NCI-H128 (cell line): ENCODE data around the gene NME9.

ENCODE experiments used
- DNase-seq: peaks from one replicate; lab custom pipeline; 2025; ENCODE audit not compliant: unreplicated experiment; lab: John Stamatoyannopoulos, UW

NME9 gene

GRCh38 chr3:138363322-138363721 lies 33.7 kb upstream of the NME9 start:
- DNase-seq, result no peak

GRCh38 chr3:138362538-138362937 lies 32.9 kb upstream of the NME9 start:
- DNase-seq, result no peak

DNA sequence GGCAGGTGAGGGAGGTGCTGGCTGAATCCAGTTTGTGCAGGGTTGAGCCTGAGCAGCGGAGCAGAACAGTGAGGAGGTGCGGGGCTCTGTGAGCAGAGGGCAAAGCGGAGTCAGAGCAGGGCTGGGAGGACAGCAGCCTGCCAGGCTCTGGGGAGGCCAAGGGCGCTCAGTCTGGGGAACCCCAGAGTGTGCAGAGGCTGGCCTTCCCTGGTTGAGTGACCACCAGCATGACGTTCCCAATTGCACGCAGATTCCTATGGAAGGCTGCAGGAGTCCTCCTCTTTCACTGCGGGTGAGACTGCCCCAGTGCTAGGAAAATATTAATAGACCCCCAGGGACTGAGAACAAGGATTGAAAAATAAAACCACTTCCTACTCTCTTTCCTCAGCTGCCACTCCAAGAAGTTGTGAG lies 31.9 kb upstream of the NME9 start:
- DNase-seq, result no peak

DNA sequence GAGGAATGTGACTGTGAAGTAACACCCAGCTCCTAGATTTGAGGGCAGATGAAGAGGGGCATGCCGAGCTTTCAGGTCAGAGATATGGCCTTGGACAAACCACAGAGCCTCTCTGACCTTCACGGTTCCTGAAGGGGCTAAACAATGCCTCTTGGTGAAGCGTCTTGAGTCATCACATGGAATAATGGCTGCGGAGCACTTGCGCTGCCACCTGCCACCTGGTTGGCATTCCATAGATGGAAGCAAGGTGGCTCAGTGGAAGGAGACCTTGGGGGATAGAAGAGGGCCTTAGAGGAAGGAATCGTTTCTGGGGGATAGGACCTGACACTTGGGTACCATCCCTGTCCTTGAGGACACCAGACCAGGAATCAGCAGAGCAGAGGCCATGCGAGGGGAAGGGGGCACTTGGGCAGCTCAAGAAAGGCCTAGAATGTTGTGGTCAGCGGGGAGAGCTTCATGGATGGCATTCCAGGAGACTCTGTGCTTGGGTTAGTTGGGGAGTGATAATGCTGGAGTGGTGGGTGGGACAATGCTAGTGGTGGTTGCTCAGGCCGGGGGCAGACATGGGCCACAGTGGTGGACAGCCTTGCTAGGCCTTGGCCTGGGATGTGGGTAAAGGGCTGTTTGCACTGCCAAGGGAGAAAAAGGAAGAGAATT lies 31.3 kb upstream of the NME9 start:
- no peak for DNase-seq

- no peak for DNase-seq
Measured at GRCh38 chr3:138359919-138360868, 30.5 kb upstream of the NME9 start.

GRCh38 chr3:138359148-138359918 lies 29.7 kb upstream of the NME9 start:
- DNase-seq, result no peak

DNA sequence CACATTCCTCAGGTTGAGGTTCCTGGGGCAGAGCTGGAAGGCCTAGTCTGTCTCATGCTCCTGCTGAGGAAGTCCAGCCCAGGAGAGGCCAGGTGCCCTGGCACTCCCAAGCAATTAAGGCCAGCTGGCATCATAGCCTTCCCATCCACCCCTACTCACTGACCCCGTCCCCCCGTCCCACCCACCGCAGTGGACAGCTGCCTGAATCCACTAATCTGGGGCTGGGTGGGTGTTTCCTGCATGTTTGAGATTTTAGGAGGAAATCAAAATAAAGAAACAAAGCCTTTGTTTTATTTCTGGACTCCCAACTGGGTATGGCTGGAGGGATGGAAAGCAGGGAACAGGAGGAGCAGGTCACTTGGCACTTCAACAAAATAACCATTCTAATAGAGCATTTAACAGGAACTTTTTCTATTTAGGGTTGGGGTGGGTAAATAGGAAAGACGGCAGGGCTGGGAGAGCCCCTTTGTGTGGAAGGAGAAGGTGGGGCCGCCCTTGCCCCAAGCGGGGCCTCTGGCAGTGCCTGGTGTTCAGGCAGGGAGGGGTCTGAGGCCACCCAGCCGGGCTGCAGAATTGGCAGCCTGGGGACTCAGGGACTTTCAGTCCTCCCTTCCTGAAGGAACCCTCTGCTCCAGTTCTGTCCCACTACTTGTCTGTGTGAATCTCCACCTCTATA lies 27.2 kb upstream of the NME9 start:
- DNase-seq, result no peak

- no peak for DNase-seq
Measured at GRCh38 chr3:138355071-138355470, 25.4 kb upstream of the NME9 start.

DNA sequence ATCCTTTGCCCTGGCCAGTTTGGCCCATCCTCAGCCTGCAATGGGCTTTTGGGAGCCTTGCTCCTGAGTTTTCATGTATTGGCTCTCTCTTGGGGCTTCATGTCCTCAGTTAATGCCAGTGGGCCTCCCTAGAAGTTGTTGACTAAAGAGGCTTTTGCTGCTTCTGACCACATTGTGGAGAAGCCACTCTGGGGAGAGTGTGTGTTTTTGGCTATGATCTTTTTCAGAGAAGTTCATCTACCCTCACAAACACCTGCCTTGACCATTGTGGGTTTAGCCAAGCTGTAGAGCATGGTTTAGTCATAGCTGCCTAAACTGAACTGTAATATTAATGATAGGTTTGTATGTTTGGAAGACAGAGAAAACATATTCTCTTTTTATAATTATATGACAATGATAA lies 24.7 kb upstream of the NME9 start:
- no peak for DNase-seq

DNA sequence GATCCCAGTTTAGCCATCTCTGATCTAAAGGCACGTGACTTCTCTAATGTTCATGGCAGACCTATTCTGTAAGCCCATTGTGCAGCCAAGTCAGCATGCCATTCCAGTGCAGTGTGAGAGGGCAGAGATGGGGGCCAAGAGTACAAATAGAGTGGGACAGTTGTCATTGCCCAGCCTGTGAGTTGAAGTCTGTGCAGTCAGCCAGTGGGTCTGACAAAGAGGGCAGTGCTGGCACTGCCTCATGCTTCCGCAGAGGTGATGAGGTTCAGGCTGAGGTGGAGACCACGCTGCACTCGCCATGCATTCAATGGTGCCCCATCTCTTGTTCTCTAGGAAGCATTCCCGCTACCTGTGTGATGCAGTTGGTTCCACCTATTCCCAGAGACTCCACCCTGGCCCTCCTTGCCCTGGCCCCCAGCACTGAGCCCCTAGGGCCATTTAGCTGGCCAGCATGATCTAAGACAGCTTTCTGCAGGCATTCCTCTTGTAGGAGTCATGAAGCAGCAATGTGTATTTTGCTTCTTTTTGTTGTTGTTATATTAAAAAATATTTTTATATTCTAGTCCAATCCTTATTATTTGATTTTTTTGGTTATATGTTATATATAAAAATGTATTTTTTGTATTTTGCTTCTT lies 22.4 kb upstream of the NME9 start:
- no peak for DNase-seq

GRCh38 chr3:138351151-138351550 lies 21.5 kb upstream of the NME9 start:
- DNase-seq, result no peak

DNA sequence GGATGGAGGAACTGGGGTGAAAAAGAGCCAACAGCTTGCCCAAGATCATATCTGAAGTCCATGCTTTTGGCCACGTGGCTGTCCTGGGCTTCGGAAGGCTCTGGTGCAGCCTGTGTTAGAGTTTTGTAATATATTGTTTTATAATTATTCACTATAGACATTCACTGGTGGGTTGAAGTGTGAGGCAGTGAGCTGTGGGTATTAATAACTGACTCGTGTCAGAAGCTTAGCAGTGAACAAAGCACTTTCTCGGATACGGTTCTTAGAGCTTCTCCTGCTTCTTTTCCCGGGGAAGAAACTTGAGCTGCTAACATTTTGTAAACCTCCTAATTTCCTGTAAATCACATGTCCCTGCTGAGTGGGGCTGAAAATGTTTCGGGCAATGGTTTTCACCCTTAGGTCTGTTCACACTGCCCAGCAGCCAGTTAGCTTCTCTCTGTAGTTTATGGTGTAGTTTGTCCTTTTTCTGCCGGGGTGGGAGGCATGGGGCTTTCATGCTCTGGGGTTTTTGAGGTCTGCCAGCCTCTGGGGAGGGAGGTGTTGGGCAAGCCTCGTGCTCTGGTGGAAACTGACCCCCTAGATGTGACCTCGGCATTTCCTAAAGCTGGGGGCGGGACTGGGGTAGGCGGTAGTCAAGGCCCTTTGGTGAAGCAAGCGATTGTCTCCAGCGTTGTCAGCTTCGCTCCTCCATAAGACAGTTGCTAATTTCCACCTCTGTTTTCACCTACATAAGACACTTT lies 20.4 kb upstream of the NME9 start:
- no peak for DNase-seq

- DNase-seq, result no peak
Measured at GRCh38 chr3:138348754-138349739, 19.4 kb upstream of the NME9 start.

DNA sequence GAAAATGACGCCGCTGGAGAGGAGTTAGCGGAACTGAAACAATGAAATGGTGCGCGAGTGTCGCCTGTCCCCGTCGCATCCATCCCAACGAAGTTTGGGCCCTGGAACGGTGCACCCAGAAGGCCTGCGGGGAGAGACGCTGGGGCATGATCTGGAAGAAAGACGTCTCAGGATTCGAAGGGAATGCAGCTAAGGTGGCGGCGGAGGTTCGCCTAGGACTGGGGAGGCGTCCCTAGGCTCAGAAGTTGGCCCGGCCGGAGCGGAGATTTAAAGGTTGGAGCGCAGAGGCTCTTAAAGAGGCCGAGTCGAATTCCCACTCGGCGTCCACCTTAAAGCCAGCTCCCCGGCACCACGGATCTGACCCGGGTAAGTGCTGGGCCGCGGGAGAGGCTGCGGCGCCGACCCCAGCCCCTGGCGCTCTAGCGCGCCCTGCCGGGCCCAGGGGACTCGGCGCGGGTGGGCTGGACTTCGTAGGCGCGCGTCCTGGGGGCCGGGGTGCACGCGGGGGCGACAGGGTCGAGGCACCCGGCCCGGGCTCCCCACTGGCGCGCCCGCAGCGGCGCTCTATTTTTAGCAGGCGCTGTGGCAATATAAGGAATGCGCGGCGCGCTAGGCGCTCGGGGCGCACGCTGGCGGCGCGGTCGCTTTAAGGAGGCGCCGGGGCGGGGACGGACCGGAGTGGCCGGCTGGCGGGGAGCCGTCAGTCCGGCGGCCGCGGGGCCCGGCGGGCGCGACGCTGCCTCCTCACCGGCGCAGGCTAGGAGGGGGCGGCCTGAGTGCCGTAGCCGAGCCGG lies 18.5 kb upstream of the NME9 start, which contains the start of gene MRAS:
TSS of gene MRAS (plus strand) at position 620 of the 794 bp plus-strand sequence. CDS start 24,305 bp downstream, outside the sequence.
- peak; percentile 52 for DNase-seq

DNA sequence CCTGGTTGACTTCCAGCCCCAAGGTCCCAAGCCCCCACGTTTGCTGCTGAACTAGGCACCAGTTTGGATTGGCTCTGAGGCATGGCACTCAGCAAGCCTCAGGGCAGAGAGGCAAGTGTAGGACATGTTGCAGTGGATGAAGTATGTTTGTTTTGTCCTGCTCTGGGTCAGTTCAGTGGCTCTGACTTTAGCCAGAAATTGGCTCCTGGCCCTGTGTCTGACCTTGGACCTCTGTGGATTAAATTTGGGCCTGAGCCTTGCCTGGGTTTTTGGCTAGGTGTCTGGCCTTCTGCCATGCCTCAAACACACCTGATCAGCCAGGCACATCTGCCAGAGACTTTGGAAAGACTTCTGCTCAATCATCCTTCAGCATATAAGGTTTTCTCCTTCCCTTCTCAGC lies 15.1 kb upstream of the NME9 start:
- no peak for DNase-seq

DNA sequence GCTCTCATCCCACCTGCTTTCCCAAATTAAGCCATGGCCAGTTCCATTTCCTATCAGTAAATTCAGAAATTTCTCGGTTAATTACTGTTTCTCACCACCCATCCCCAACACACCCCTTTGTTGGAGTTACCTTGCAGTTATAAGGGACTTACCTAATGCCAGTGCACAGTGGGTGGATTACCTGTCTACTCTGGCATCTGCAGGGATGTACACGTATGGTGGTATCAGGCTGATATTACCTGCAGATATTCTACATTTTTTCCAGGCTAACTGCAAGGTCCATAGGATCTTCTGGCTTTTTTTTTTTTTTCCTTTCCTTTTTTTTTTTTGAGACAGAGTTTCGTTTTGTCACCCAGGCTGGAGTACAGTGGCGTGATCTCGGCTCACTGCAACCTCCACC lies 10.9 kb upstream of the NME9 start:
- no peak for DNase-seq

DNA sequence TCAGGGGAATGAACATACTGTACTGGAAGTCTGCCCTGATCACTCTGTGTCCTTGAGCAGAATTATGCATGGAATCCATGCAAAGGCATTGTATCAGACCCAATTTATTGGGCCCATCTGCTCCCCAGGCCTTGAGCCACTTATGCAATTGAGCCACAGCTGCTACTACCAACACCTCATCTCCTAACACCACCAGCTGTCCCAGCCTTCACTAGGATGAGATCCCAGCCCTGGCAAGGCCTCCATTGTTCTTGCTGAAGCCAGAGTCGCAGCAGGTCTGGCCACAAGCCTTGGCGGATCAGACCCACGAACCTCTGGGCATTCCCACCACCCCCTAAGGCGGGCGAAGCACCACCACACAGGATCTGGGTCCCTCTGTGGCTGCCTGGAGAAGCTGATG lies 9.2 kb upstream of the NME9 start:
- DNase-seq, result no peak

GRCh38 chr3:138338244-138338643 lies 8.6 kb upstream of the NME9 start:
- DNase-seq, result no peak
